ENCODE results near the gene TSHZ2.

The TSHZ2 gene

GRCh38 chr20:53419693-53420460 is 447.7 kb downstream of the TSHZ2 start:
- DNase-seq (ENCODE audit: low read depth): no peak
- TF ChIP-seq CTCF (conservative IDR thresholded peaks at IDR 0.05; ENCODE audit: low read depth, low read length): no peak
- H3K4me3 ChIP-seq (ENCODE audit: low read depth, low read length): no peak overlapping the region

- no peak for TF ChIP-seq CTCF (conservative IDR thresholded peaks at IDR 0.05; ENCODE audit: low read depth, low read length)
- DNase-seq (ENCODE audit: low read depth): no peak
- no peak overlapping the region for H3K4me3 ChIP-seq (ENCODE audit: low read depth, low read length)
These were observed 449.2 kb downstream of the TSHZ2 start for GRCh38 chr20:53421343-53421742.

- no peak for TF ChIP-seq CTCF (conservative IDR thresholded peaks at IDR 0.05; ENCODE audit: low read depth, low read length)
These were observed 449.9 kb downstream of the TSHZ2 start for GRCh38 chr20:53422039-53422438.

GRCh38 chr20:53423587-53424146 is 451.5 kb downstream of the TSHZ2 start:
- DNase-seq (ENCODE audit: low read depth): no peak
- TF ChIP-seq CTCF (conservative IDR thresholded peaks at IDR 0.05; ENCODE audit: low read depth, low read length): no peak
- H3K4me3 ChIP-seq (ENCODE audit: low read depth, low read length): no peak overlapping the region

More at GRCh38 chr20:53422039-53422438, 449.9 kb downstream of the TSHZ2 start:
- DNase-seq (ENCODE audit: low read depth): no peak
- no peak overlapping the region for H3K4me3 ChIP-seq (ENCODE audit: low read depth, low read length)

- TF ChIP-seq CTCF (conservative IDR thresholded peaks at IDR 0.05; ENCODE audit: low read depth, low read length): no peak
- DNase-seq (ENCODE audit: low read depth): no peak
- no peak overlapping the region for H3K4me3 ChIP-seq (ENCODE audit: low read depth, low read length)
These were observed 453.3 kb downstream of the TSHZ2 start for GRCh38 chr20:53425481-53425880.

- no peak overlapping the region for H3K4me3 ChIP-seq (ENCODE audit: low read depth, low read length)
- no peak for DNase-seq (ENCODE audit: low read depth)
- TF ChIP-seq CTCF (conservative IDR thresholded peaks at IDR 0.05; ENCODE audit: low read depth, low read length): no peak
These were observed 453.8 kb downstream of the TSHZ2 start for GRCh38 chr20:53425941-53426340.
